ENCODE data around the gene DGKH. TPM values are rescaled to one million over a fixed set of nuclear protein-coding genes. Genes with fewer than 3 reads are reported as not detected.

The DGKH gene
- 16.8 TPM in 2 replicates for total RNA-seq

GRCh38 chr13:42048342-42048683, at the start of gene DGKH:
Gene DGKH (plus strand): TSS chr13:42048648. CDS start chr13:42048774, 126 bp downstream.
- no peaks in the 10 kb centered on the region for H3K27me3 ChIP-seq (ENCODE audit: control insufficient read depth, insufficient read depth, low read length)
- FAIRE-seq (no peak), DNase-seq (ENCODE audit: low read depth) (no peak)
- peaks cover 2% of the 10 kb centered on the region for H3K36me3 ChIP-seq (ENCODE audit: control insufficient read depth, insufficient read depth, low read length)
- H3K4me3 ChIP-seq (ENCODE audit: low read depth, low read length), result peak within 1 kb of the TSS; percentile 88
- TF ChIP-seq, protein P1, sequence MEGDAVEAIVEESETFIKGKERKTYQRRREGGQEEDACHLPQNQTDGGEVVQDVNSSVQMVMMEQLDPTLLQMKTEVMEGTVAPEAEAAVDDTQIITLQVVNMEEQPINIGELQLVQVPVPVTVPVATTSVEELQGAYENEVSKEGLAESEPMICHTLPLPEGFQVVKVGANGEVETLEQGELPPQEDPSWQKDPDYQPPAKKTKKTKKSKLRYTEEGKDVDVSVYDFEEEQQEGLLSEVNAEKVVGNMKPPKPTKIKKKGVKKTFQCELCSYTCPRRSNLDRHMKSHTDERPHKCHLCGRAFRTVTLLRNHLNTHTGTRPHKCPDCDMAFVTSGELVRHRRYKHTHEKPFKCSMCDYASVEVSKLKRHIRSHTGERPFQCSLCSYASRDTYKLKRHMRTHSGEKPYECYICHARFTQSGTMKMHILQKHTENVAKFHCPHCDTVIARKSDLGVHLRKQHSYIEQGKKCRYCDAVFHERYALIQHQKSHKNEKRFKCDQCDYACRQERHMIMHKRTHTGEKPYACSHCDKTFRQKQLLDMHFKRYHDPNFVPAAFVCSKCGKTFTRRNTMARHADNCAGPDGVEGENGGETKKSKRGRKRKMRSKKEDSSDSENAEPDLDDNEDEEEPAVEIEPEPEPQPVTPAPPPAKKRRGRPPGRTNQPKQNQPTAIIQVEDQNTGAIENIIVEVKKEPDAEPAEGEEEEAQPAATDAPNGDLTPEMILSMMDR (IDR thresholded peaks at IDR 0.05; ENCODE audit: insufficient read depth, low read length, severe bottlenecking), result no peak

GRCh38 chr13:42000846-42001245, 47.6 kb upstream of the DGKH start:
- H3K36me3 ChIP-seq (ENCODE audit: control insufficient read depth, insufficient read depth, low read length), result no peaks in the 10 kb centered on the region
- H3K4me3 ChIP-seq (ENCODE audit: low read depth, low read length), result no peak overlapping the region
- TF ChIP-seq, protein P1 (IDR thresholded peaks at IDR 0.05; ENCODE audit: insufficient read depth, low read length, severe bottlenecking), result no peak
- DNase-seq (ENCODE audit: low read depth) (no peak), FAIRE-seq (no peak)
- H3K27me3 ChIP-seq (ENCODE audit: control insufficient read depth, insufficient read depth, low read length), result no peaks in the 10 kb centered on the region

DNA sequence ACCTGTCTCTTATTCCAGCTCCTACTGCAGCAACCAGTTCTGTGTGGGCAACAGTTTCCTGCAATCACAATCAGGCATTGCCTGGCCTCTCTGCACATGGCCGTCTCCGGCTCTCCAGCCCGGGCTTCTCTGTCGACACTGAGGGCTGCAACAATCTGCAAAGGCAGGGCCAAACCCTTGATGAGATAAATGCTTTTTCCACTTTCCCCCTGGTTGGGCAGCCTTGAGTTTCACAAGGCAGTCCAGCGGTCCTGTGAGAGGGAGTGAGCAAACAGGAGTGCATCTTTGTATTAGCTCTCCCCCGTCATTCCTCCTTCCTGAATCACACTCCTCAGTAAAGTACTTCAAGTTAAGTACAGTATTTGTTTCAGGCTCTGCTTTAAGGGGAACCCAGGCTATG, 46.9 kb upstream of the DGKH start:
- peak; percentile 89 for DNase-seq (ENCODE audit: low read depth)
- Histone ChIP-seq H3K27me3 (ENCODE audit: control insufficient read depth, insufficient read depth, low read length) (no peaks in the 10 kb centered on the region), H3K4me3 (ENCODE audit: low read depth, low read length) (no peak overlapping the region), H3K36me3 (ENCODE audit: control insufficient read depth, insufficient read depth, low read length) (no peaks in the 10 kb centered on the region)
- FAIRE-seq, result no peak
- TF ChIP-seq, protein P1 (IDR thresholded peaks at IDR 0.05; ENCODE audit: insufficient read depth, low read length, severe bottlenecking), result no peak

DNA sequence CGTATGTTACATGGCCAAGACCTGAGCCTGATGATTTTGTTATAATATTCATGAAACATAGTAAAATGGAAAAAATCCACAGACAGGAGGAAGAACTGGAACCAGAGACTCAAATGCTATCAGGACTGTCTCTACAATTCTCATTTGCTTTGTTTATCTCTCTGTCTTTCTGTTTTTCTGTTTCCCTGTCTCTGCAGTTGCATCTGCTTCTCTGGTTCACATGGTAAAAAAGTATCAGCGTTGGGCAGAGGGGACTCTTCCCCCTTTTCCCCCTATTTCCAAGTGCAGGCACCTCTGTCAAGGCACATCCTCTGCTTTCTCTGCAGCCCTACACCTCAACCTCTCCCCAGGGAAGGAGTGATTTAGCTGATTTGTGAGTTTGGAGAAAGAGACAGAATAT, 46.4 kb upstream of the DGKH start:
- DNase-seq (ENCODE audit: low read depth), result no peak
- Histone ChIP-seq H3K36me3 (ENCODE audit: control insufficient read depth, insufficient read depth, low read length) (no peaks in the 10 kb centered on the region), H3K27me3 (ENCODE audit: control insufficient read depth, insufficient read depth, low read length) (no peaks in the 10 kb centered on the region), H3K4me3 (ENCODE audit: low read depth, low read length) (no peak overlapping the region)
- TF ChIP-seq, protein P1 (IDR thresholded peaks at IDR 0.05; ENCODE audit: insufficient read depth, low read length, severe bottlenecking), result no peak
- peak; percentile 23 for FAIRE-seq

DNA sequence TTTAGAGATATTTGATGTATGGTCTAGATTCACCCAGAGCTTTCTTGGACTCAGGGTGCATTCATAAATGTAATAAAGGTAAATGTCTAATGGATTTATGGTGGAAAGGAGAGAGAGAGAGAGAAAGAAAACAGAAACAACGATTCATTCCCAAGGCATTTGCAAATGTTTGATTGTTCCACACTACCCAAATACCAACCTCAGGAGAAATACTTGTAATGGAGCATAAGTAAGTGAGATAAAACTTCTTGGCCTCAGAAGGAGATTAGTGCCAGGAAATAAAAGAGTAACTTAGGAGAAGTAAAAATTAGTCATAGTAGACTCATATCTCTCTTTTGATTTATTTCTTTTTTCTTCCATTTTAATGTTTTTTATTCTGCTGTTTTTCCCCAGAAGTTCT, 40.6 kb upstream of the DGKH start:
- DNase-seq (ENCODE audit: low read depth) (peak; percentile 27), FAIRE-seq (no peak)
- TF ChIP-seq, protein P1 (IDR thresholded peaks at IDR 0.05; ENCODE audit: insufficient read depth, low read length, severe bottlenecking), result no peak
- Histone ChIP-seq H3K27me3 (ENCODE audit: control insufficient read depth, insufficient read depth, low read length) (no peaks in the 10 kb centered on the region), H3K36me3 (ENCODE audit: control insufficient read depth, insufficient read depth, low read length) (no peaks in the 10 kb centered on the region), H3K4me3 (ENCODE audit: low read depth, low read length) (no peak overlapping the region)

DNA sequence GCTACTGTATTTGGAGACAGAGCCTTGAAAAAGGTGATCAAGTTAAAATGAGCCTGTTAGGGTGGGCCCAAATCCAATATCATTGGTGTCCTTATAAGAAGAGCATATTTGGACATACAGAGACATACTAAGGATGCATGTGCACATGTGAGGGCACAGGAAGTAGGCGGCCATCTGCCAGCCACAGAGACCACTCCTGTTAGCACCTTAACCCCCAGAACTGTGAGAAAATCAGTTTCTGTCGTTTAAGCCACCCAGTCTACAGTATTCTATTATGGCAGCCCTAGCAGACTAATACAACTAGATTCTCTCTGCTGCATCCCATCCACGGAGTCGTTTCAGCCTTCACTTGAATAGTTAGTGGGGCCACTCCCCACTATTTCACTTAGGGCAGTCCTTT, 39.4 kb upstream of the DGKH start:
- DNase-seq (ENCODE audit: low read depth) (no peak), FAIRE-seq (no peak)
- no peak overlapping the region for H3K4me3 ChIP-seq (ENCODE audit: low read depth, low read length)
- no peaks in the 10 kb centered on the region for H3K27me3 ChIP-seq (ENCODE audit: control insufficient read depth, insufficient read depth, low read length)
- no peaks in the 10 kb centered on the region for H3K36me3 ChIP-seq (ENCODE audit: control insufficient read depth, insufficient read depth, low read length)
- TF ChIP-seq, protein P1 (IDR thresholded peaks at IDR 0.05; ENCODE audit: insufficient read depth, low read length, severe bottlenecking), result no peak

All from bronchial epithelial cell (primary cell).